ENCODE measurements around the gene DNASE2.

DNA sequence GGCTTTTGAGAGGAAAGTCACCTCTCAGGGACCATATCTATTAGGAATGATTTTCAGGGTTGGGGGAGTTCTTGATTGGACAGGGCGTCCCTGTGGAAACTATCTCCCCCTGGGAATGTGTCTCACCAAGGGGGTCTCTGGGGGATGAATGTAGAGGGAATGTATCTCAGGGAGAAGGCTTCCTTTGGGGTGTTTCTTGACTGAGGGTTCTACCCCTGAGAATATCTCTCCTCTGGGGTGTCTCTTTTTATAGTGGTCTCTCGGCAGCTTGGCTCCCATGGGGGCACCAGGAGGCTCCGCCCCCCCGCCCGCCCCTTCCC is 47.9 kb downstream of the DNASE2 start:
- TF ChIP-seq POLR2A (IDR thresholded peaks at IDR 0.05; ENCODE audit: low read length): no peak
- no peak for TF ChIP-seq GATA1 (IDR thresholded peaks at IDR 0.05; ENCODE audit: low read depth, low read length)
